ENCODE measurements around the gene SUPT4H1. TPM values are rescaled to one million over a fixed set of nuclear protein-coding genes. Genes with fewer than 3 reads are reported as not detected.

Gene SUPT4H1
- total RNA-seq, 1 experiment from 2014 or later = 70.9 TPM

DNA sequence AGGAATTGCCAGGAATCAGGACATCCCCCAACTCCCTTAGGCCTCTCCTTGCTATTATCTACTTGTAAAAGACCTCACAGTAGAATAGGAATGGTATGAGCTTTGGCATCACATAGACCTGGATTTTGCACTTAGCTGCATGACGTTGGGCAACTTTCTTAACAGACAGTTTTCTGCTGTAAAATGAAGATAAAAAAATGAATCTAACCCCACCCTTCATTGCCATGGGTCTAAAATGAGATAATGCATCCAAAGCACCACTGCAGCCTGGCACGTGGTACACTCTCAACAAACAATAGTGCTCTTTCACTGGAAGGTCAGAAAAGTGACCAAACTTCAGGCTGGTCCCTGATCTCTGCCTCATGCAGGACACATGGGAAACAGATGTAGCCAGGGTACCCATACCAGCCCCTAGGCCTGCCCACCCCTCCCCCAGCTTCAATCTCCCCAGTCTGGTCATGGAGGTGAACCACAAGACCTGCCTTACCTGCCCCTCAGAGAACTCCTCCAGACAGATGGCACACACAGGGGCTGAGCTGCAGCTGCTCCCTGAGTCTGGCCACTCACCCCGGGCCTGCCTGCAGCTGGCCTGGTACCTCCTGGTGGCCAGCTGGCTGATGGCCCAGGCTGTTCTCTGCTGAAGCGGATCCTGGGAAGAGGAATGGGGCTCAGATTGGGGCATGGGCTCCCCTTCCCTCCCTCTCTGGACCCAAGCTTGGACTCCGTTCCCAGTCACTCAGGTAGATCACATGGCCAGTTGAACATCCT lies 8.5 kb upstream of the SUPT4H1 start:
- CTCF ChIA-PET = interaction anchor here (1.2 kb wide), 1 partner anchor 57 kb away, joined by 4 read pairs; the partner anchor contains the start of gene RNF43

DNA sequence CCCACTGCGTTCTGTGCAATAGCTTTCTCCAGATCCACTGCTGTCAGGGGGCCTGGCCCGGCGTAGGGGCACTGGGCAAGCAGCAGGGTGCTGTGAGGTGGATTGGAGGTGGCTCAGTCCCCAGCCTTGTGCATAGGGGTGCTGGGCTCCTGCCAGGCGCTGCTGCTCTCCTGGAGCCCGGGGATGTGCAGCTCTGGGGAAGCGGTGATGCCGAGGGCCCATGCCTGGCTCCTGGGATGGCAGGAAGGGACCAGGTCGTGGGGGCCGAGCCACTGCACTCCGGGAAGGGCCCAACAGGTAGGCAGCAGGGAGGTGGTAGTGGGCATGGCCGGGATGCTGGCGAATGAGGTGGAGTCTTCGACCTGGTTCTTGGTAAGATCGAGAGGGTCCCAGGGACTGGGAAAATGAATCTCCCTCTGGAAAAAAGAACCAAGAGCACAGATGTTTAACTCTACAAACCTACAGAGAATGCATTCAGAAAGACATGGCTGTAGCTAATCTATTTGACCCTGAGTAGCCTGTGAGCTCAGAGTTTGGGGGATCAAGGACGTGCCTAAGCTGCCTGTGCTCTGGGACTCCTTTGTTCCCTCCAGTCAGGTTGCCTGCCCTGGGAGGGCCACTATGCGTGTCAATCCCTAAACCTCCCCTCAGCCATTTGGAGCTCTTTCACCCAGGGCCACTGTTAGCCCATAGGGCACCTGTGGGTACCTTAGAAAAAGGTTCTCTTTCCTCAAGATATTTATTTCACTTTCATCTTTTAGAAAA lies 6.6 kb upstream of the SUPT4H1 start:
- Histone ChIP-seq H3K4me1 (peaks cover 7% of the 10 kb centered on the region), H3K36me3 (ENCODE audit: control insufficient read depth, insufficient read depth, low read length) (peaks cover 16% of the 10 kb centered on the region), H3K9me3 (no peaks in the 10 kb centered on the region), H3K4me3 (ENCODE audit: low read depth, low read length) (no peak overlapping the region), H3K27me3 (replicated peaks; ENCODE audit: control insufficient read depth, insufficient read depth, low read length) (no peaks in the 10 kb centered on the region)
- no peak overlapping the region for H3K27ac Mint-ChIP-seq (ENCODE audit: unreplicated experiment)
- H3K27me3 Mint-ChIP-seq (ENCODE audit: insufficient read depth, unreplicated experiment) = no peaks in the 10 kb centered on the region
- intact Hi-C loops (cut with micrococcal nuclease; ENCODE audit: unreplicated experiment) = no loop called here
- POLR2A ChIA-PET = interaction anchor here (0.5 kb wide), 1 partner anchor 15 kb away, joined by 3 read pairs; no protein-coding TSS in a partner anchor
- H3K9me3 Mint-ChIP-seq (ENCODE audit: unreplicated experiment) = no peaks in the 10 kb centered on the region
- DNase-seq = no peak
- H3K4me1 Mint-ChIP-seq (ENCODE audit: low read depth, unreplicated experiment) = peaks cover 28% of the 10 kb centered on the region
- TF ChIP-seq, protein P1, sequence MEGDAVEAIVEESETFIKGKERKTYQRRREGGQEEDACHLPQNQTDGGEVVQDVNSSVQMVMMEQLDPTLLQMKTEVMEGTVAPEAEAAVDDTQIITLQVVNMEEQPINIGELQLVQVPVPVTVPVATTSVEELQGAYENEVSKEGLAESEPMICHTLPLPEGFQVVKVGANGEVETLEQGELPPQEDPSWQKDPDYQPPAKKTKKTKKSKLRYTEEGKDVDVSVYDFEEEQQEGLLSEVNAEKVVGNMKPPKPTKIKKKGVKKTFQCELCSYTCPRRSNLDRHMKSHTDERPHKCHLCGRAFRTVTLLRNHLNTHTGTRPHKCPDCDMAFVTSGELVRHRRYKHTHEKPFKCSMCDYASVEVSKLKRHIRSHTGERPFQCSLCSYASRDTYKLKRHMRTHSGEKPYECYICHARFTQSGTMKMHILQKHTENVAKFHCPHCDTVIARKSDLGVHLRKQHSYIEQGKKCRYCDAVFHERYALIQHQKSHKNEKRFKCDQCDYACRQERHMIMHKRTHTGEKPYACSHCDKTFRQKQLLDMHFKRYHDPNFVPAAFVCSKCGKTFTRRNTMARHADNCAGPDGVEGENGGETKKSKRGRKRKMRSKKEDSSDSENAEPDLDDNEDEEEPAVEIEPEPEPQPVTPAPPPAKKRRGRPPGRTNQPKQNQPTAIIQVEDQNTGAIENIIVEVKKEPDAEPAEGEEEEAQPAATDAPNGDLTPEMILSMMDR (IDR thresholded peaks at IDR 0.05; ENCODE audit: insufficient read depth in 1 of 2, low read depth in 1 of 2, low read length in 1 of 2, severe bottlenecking in 1 of 2, unreplicated experiment in 1 of 2) = no peak
- CTCF ChIA-PET = interaction anchor here (1.1 kb wide), 1 partner anchor 59 kb away, joined by 3 read pairs; the partner anchor contains the start of gene RNF43
- no TSS peak for BruUV-seq (replicated peaks)
- no peak overlapping the region for H3K4me3 Mint-ChIP-seq (ENCODE audit: unreplicated experiment)
- H3K36me3 Mint-ChIP-seq (ENCODE audit: insufficient read depth, unreplicated experiment) = peaks cover 82% of the 10 kb centered on the region

More for the DNA sequence above, 8.5 kb upstream of the SUPT4H1 start:
- no peaks in the 10 kb centered on the region for H3K27me3 Mint-ChIP-seq (ENCODE audit: insufficient read depth, unreplicated experiment)
- no peak overlapping the region for H3K4me3 Mint-ChIP-seq (ENCODE audit: unreplicated experiment)
- H3K36me3 Mint-ChIP-seq (ENCODE audit: insufficient read depth, unreplicated experiment) = peaks cover 78% of the 10 kb centered on the region
- Histone ChIP-seq H3K4me1 (peaks cover 26% of the 10 kb centered on the region), H3K9me3 (no peaks in the 10 kb centered on the region), H3K27me3 (replicated peaks; ENCODE audit: control insufficient read depth, insufficient read depth, low read length) (no peaks in the 10 kb centered on the region), H3K36me3 (ENCODE audit: control insufficient read depth, insufficient read depth, low read length) (peaks cover 14% of the 10 kb centered on the region), H3K4me3 (ENCODE audit: low read depth, low read length) (no peak overlapping the region)
- peaks cover 38% of the 10 kb centered on the region for H3K4me1 Mint-ChIP-seq (ENCODE audit: low read depth, unreplicated experiment)
- no peak overlapping the region for H3K27ac Mint-ChIP-seq (ENCODE audit: unreplicated experiment)
- no TSS peak for BruUV-seq (replicated peaks)
- intact Hi-C loops (cut with micrococcal nuclease; ENCODE audit: unreplicated experiment) = loop anchor here (5.0 kb wide), 1 partner anchor 43 kb away; no protein-coding TSS in a partner anchor
- POLR2A ChIA-PET = interaction anchor here (0.6 kb wide), 1 partner anchor 16 kb away, joined by 4 read pairs; no protein-coding TSS in a partner anchor
- no peak for DNase-seq
- no peaks in the 10 kb centered on the region for H3K9me3 Mint-ChIP-seq (ENCODE audit: unreplicated experiment)
- TF ChIP-seq, protein P1 (IDR thresholded peaks at IDR 0.05; ENCODE audit: insufficient read depth in 1 of 2, low read depth in 1 of 2, low read length in 1 of 2, severe bottlenecking in 1 of 2, unreplicated experiment in 1 of 2) = no peak
